Epithelial cell of esophagus (primary cell): ENCODE data around the gene KCNQ1OT1.

Experiments
- DNase-seq: peaks from one replicate; pipeline ENCODE4 v3.0.0; 2010; ENCODE audit warnings: low read depth
- H3K4me3 ChIP-seq: 2 replicates; pipeline ENCODE4 v1.5.1; 2011; ENCODE audit warnings: mild to moderate bottlenecking, low read length, control low read depth
- CTCF ChIP-seq: IDR thresholded peaks from 2 replicates; pipeline ENCODE4 v1.5.1; 2011; ENCODE audit warnings: low read depth, mild to moderate bottlenecking, low read length, control low read depth, inconsistent platforms; ENCODE audit not compliant: insufficient read depth; ENCODE audit errors: missing control alignments

Gene KCNQ1OT1

GRCh38 chr11:2584812-2585565, 114.8 kb downstream of the KCNQ1OT1 start:
- no peak overlapping the region for H3K4me3 ChIP-seq
- DNase-seq: no peak
- no peak for TF ChIP-seq CTCF

DNA sequence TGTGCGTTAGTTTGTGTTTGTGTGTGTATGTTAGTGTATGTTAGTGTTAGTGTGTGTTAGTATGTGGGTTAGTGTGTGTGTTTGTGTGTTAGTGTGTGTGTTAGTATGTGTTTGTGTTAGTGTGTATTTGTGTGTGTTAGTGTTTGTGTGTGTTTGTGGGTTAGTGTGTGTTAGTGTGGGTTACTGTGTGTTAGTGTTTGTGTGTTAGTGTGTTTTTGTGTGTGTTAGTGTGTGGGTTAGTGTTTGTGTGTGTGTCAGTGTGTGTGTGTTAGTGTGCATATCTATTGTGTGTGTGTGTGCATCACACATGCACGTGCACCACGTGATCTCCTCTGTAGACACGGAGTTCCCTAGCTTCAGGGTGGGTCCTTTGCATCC, 115.4 kb downstream of the KCNQ1OT1 start:
- no peak for DNase-seq
- no peak overlapping the region for H3K4me3 ChIP-seq
- TF ChIP-seq CTCF: no peak

DNA sequence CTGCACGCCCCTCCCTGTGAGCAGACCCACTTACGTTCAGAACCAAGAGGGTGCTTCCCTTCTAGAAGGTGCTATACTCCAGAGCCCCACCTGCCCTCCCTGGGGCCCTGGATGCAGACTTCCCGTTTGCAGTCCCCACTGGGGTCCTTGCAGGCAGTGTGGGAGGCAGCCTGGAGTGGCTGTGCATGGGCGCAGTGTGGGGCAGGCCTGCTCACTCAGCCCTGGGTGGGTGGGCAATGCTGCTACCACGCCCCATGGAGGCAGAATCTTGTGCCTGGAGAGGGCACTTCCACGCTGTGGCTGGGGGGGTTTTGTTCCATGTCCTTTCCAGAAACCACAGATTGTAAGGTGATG, 116.2 kb downstream of the KCNQ1OT1 start:
- TF ChIP-seq CTCF: no peak
- no peak for DNase-seq
- no peak overlapping the region for H3K4me3 ChIP-seq

- no peak overlapping the region for H3K4me3 ChIP-seq
- no peak for TF ChIP-seq CTCF
- DNase-seq: no peak
Observed at GRCh38 chr11:2582946-2583604, 116.7 kb downstream of the KCNQ1OT1 start.

DNA sequence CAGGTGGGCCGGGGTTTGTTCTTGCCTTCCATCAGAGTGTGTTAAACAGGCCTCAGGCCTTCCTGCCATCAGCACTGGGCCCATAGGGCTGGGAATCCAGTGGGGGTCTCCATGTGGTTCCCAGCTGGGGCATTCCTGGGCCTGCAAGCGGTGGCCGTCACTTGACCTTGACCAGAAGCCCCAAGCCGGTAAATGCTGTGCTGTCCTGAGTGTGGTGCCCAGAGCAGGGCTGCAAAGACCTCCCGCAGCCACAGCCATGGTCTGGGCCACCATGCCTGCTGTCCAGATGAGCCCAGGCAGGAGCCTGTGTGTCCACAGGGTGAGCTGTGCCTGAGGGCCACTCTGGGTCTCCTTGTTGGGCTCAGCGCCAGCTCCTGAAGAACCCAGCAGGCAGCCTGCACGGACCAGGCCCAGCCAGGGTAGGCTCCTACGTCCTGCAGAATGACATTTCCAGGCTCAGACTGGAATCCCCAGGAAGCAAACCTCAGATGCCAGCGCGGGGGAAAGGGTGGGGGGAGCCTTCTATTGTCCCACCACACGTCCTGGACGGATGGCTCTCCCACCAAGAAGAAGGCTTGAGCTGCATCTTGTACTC, 117.3 kb downstream of the KCNQ1OT1 start:
- DNase-seq: no peak
- no peak overlapping the region for H3K4me3 ChIP-seq
- no peak for TF ChIP-seq CTCF

- no peak for TF ChIP-seq CTCF
- no peak overlapping the region for H3K4me3 ChIP-seq
- DNase-seq: no peak
Observed at GRCh38 chr11:2581931-2582350, 117.9 kb downstream of the KCNQ1OT1 start.
